Sigmoid colon (tissue), 3 donors: ENCODE data around the gene GPR89A.

Experiments used
- POLR2A ChIP-seq, 2 donors: fragments of 450-650 bp; IDR thresholded peaks; one replicate each; pipeline ENCODE4 v1.6.1; 2016; ENCODE audit warnings: antibody characterized with exemption in 2 of 2, mild to moderate bottlenecking in 2 of 2, moderate library complexity in 2 of 2
- TF ChIP-seq, protein P1 (sequence below), 4 experiments: fragments of 450-650 bp in 3 of 4; fragments of 200-600 bp in 1 of 4; IDR thresholded peaks; one replicate each; pipeline ENCODE4 v1.5.1; 2016 to 2019; ENCODE audit warnings: antibody characterized with exemption in 4 of 4, mild to moderate bottlenecking in 3 of 4, moderate library complexity in 2 of 4

- no peak for TF ChIP-seq POLR2A (IDR thresholded peaks at IDR 0.05)
- TF ChIP-seq, protein P1, sequence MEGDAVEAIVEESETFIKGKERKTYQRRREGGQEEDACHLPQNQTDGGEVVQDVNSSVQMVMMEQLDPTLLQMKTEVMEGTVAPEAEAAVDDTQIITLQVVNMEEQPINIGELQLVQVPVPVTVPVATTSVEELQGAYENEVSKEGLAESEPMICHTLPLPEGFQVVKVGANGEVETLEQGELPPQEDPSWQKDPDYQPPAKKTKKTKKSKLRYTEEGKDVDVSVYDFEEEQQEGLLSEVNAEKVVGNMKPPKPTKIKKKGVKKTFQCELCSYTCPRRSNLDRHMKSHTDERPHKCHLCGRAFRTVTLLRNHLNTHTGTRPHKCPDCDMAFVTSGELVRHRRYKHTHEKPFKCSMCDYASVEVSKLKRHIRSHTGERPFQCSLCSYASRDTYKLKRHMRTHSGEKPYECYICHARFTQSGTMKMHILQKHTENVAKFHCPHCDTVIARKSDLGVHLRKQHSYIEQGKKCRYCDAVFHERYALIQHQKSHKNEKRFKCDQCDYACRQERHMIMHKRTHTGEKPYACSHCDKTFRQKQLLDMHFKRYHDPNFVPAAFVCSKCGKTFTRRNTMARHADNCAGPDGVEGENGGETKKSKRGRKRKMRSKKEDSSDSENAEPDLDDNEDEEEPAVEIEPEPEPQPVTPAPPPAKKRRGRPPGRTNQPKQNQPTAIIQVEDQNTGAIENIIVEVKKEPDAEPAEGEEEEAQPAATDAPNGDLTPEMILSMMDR (IDR thresholded peaks at IDR 0.05), result no peak
Measured at GRCh38 chr1:145708063-145708462, 100.3 kb downstream of the GPR89A start.
